OCI-LY1 (cell line): Measurements from ENCODE around the gene CTIF.

Experiments used
- H2AFZ ChIP-seq: fragments of 200-600 bp; sonication (generic), shearing (Covaris generic); 2 replicates; pipeline ENCODE4 v1.6.0; 2014; ENCODE audit warnings: antibody characterized with exemption, mild to moderate bottlenecking, low read length
- H3F3A ChIP-seq: fragments of 200-600 bp; sonication (generic), shearing (Covaris generic); 2 replicates; pipeline ENCODE4 v1.6.0; 2014; ENCODE audit warnings: mild to moderate bottlenecking, antibody characterized with exemption, low read length, moderate library complexity; ENCODE audit not compliant: insufficient read depth
- H3K27ac ChIP-seq: fragments of 200-600 bp; sonication (generic); 2 replicates; pipeline ENCODE4 v1.5.1; 2014; ENCODE audit warnings: low read length, mixed run types, mild to moderate bottlenecking, low read depth; ENCODE audit not compliant: poor library complexity, severe bottlenecking
- H3K27me3 ChIP-seq: fragments of 200-600 bp; sonication (generic); 2 replicates; pipeline ENCODE4 v1.6.0; 2014; ENCODE audit warnings: antibody characterized with exemption, mild to moderate bottlenecking, low read length, moderate library complexity; ENCODE audit not compliant: insufficient read depth
- H3K36me3 ChIP-seq: fragments of 200-600 bp; sonication (generic); 2 replicates; pipeline ENCODE4 v1.6.1; 2014; ENCODE audit warnings: mild to moderate bottlenecking, antibody characterized with exemption, low read length, moderate library complexity, mixed read lengths; ENCODE audit not compliant: insufficient read depth
- H3K4me1 ChIP-seq: fragments of 200-600 bp; sonication (generic); 2 replicates; pipeline ENCODE4 v1.5.1; 2014; ENCODE audit warnings: mild to moderate bottlenecking, low read length, moderate library complexity; ENCODE audit not compliant: insufficient read depth, severe bottlenecking
- H3K4me2 ChIP-seq: fragments of 200-600 bp; sonication (generic), shearing (Covaris generic); 2 replicates; pipeline ENCODE4 v1.6.1; 2014; ENCODE audit warnings: low read length
- H3K4me3 ChIP-seq: fragments of 200-600 bp; sonication (generic); 2 replicates; pipeline ENCODE4 v1.5.1; 2014; ENCODE audit warnings: low read length, low read depth, mild to moderate bottlenecking, mixed read lengths; ENCODE audit not compliant: poor library complexity, severe bottlenecking
- H3K79me2 ChIP-seq: fragments of 200-600 bp; shearing (Covaris generic); 2 replicates; pipeline ENCODE4 v1.6.1; 2016; ENCODE audit warnings: mixed run types, low read length, mixed read lengths; ENCODE audit not compliant: insufficient read depth
- H3K9ac ChIP-seq: fragments of 200-600 bp; sonication (generic), shearing (Covaris generic); 2 replicates; pipeline ENCODE4 v1.6.1; 2014; ENCODE audit warnings: mild to moderate bottlenecking, low read length, mixed read lengths
- H3K9me2 ChIP-seq: fragments of 200-600 bp; sonication (generic), shearing (Covaris generic); 2 replicates; pipeline ENCODE4 v1.6.1; 2014; ENCODE audit warnings: low read depth, mild to moderate bottlenecking, low read length, mixed read lengths
- H3K9me3 ChIP-seq: fragments of 200-600 bp; shearing (Covaris generic); 2 replicates; pipeline ENCODE4 v1.6.1; 2014; ENCODE audit warnings: low read length, mixed read lengths
- H4K20me1 ChIP-seq: fragments of 200-600 bp; sonication (generic), shearing (Covaris generic); 2 replicates; pipeline ENCODE4 v1.6.0; 2016; ENCODE audit warnings: mild to moderate bottlenecking, low read length; ENCODE audit not compliant: insufficient read depth
- EZH2 ChIP-seq: fragments of 200-600 bp; sonication (generic), shearing (Covaris generic); IDR thresholded peaks from 2 replicates; pipeline ENCODE4 v1.8.0; 2017; ENCODE audit warnings: borderline replicate concordance, mixed run types, mild to moderate bottlenecking, antibody characterized with exemption, low read length, moderate library complexity, mixed read lengths
- TF ChIP-seq, protein P1 (sequence below): fragments of 200-600 bp; sonication (generic), shearing (Covaris generic); IDR thresholded peaks from 2 replicates; pipeline ENCODE4 v1.5.1; 2017; ENCODE audit warnings: mild to moderate bottlenecking, antibody characterized with exemption, low read length, moderate library complexity, mixed read lengths

CTIF gene

DNA sequence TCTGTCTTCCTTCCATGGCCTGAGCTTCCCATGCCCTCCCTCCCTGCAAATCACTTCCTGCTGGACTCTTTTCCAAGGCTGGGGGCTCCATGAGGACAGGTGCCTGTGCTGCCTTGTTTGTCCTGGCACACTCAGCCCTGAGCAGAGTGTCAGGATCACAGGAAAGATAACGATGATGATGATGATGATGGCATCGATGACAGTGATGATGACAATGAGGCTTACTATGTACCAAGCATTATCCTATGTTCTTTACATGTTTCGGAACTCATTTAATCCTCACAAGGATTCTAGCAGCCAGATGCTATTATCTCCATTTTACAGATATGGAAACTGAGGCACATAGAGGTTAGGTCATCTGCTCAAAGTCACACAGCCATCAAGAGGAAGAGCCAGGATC lies 170.0 kb downstream of the CTIF start:
- no peaks in the 10 kb centered on the region for H3K9me2 ChIP-seq
- H3K9me3 ChIP-seq = no peaks in the 10 kb centered on the region
- TF ChIP-seq, protein P1, sequence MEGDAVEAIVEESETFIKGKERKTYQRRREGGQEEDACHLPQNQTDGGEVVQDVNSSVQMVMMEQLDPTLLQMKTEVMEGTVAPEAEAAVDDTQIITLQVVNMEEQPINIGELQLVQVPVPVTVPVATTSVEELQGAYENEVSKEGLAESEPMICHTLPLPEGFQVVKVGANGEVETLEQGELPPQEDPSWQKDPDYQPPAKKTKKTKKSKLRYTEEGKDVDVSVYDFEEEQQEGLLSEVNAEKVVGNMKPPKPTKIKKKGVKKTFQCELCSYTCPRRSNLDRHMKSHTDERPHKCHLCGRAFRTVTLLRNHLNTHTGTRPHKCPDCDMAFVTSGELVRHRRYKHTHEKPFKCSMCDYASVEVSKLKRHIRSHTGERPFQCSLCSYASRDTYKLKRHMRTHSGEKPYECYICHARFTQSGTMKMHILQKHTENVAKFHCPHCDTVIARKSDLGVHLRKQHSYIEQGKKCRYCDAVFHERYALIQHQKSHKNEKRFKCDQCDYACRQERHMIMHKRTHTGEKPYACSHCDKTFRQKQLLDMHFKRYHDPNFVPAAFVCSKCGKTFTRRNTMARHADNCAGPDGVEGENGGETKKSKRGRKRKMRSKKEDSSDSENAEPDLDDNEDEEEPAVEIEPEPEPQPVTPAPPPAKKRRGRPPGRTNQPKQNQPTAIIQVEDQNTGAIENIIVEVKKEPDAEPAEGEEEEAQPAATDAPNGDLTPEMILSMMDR = no peak
- TF ChIP-seq EZH2 = no peak

GRCh38 chr18:48709371-48710062 lies 170.7 kb downstream of the CTIF start:
- Histone ChIP-seq H3K36me3 (no peaks in the 10 kb centered on the region), H3K9me3 (no peaks in the 10 kb centered on the region), H3K79me2 (no peaks in the 10 kb centered on the region), H3K4me3 (no peak overlapping the region), H2AFZ (no peak overlapping the region), H3K27ac (no peak overlapping the region), H3K27me3 (no peaks in the 10 kb centered on the region), H3K9me2 (no peaks in the 10 kb centered on the region), H3K9ac (no peak overlapping the region), H3K4me2 (no peak overlapping the region), H4K20me1 (no peaks in the 10 kb centered on the region), H3F3A (no peaks in the 10 kb centered on the region), H3K4me1 (no peaks in the 10 kb centered on the region)
- TF ChIP-seq, protein P1 = no peak
- no peak for TF ChIP-seq EZH2

More for the DNA sequence above, 170.0 kb downstream of the CTIF start:
- H3F3A ChIP-seq = no peaks in the 10 kb centered on the region
- no peaks in the 10 kb centered on the region for H3K79me2 ChIP-seq
- no peaks in the 10 kb centered on the region for H4K20me1 ChIP-seq
- no peak overlapping the region for H3K27ac ChIP-seq
- H3K27me3 ChIP-seq = no peaks in the 10 kb centered on the region
- no peak overlapping the region for H3K9ac ChIP-seq
- no peaks in the 10 kb centered on the region for H3K4me1 ChIP-seq
- no peak overlapping the region for H3K4me3 ChIP-seq
- no peak overlapping the region for H2AFZ ChIP-seq
- H3K36me3 ChIP-seq = no peaks in the 10 kb centered on the region
- no peak overlapping the region for H3K4me2 ChIP-seq

- H3F3A ChIP-seq = no peaks in the 10 kb centered on the region
- H3K27me3 ChIP-seq = no peaks in the 10 kb centered on the region
- no peaks in the 10 kb centered on the region for H3K9me2 ChIP-seq
- H3K4me1 ChIP-seq = no peaks in the 10 kb centered on the region
- H4K20me1 ChIP-seq = no peaks in the 10 kb centered on the region
- H3K4me3 ChIP-seq = no peak overlapping the region
- no peak overlapping the region for H2AFZ ChIP-seq
- no peaks in the 10 kb centered on the region for H3K36me3 ChIP-seq
- TF ChIP-seq, protein P1 = peak; percentile 28; the same call in 1 of the 2 replicates
- TF ChIP-seq EZH2 = no peak
- no peaks in the 10 kb centered on the region for H3K79me2 ChIP-seq
- H3K4me2 ChIP-seq = no peak overlapping the region
- no peak overlapping the region for H3K9ac ChIP-seq
- H3K9me3 ChIP-seq = no peaks in the 10 kb centered on the region
- H3K27ac ChIP-seq = no peak overlapping the region
Observed at GRCh38 chr18:48711651-48712486, 173.0 kb downstream of the CTIF start.
